HG03045 (cell line): ENCODE measurements around the gene RGS6.

Experiments
- ATAC-seq: cut with Tn5 transposase; IDR thresholded peaks from one replicate; pipeline ENCODE4 v1.9.1; 2021; ENCODE audit warnings: mild to moderate bottlenecking, moderate library complexity; ENCODE audit not compliant: unreplicated experiment

The RGS6 gene

DNA sequence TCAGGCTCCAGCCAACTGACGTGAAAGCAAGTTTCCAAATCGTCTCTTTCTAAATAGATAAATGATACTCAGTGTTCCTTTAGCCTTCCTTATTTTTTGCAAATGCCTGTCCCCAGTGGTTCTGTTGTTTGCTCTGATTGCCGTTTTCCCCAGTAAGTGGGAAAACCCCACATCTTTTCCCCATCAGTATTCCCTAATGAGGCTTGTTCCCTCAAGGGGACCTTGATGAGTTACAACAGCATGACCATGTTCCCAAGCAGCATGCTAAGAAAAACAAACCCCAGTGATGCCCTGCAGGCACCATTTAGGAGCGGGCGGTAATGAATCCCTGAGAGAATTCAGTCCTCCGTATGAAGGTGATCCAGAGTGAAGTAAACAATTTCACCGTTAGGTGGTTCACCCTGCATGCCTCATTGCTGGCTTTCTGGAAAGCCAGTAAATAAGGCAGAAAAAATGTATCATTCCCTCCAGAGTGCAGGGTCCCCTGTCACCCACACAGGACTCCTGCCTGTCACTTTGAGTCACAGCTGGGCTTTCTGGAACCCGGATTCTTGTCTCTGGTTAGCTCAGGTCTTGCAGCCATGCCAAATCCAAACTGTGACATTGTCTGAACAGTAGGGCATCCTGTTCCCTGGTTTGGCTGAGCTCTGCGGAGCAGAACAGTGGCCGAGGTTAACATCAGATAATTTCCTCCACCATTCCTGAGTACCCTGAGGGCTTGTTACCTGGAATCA lies 222.6 kb downstream of the RGS6 start:
- ATAC-seq, result no peak

DNA sequence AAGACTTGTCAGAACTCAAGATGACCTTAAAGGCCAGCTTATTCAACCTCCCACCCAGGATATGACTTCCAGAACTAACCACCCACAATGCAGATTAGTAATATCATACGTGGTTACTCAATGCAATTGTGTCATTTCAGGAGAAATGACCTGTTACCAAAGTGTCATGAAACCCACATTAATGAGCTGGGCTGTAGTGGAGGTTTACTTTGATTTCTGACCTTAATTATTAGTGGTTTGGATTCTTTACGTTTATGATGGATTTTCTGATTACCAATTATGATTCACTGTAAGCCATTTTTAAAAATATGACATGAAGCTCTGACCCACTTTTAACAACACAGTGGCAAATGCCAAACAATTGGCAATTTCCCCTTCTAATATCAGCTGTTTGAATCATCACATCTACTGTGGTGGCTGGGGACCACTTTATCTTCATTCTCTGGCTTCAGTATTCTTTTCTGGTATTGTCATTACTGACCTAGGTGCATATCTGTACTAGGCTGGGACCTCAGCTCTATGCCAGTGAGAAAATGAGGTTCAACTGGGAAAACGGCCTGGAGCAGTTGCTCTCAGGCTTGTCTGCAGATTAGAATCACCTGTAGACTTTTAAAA lies 223.3 kb downstream of the RGS6 start:
- no peak for ATAC-seq

DNA sequence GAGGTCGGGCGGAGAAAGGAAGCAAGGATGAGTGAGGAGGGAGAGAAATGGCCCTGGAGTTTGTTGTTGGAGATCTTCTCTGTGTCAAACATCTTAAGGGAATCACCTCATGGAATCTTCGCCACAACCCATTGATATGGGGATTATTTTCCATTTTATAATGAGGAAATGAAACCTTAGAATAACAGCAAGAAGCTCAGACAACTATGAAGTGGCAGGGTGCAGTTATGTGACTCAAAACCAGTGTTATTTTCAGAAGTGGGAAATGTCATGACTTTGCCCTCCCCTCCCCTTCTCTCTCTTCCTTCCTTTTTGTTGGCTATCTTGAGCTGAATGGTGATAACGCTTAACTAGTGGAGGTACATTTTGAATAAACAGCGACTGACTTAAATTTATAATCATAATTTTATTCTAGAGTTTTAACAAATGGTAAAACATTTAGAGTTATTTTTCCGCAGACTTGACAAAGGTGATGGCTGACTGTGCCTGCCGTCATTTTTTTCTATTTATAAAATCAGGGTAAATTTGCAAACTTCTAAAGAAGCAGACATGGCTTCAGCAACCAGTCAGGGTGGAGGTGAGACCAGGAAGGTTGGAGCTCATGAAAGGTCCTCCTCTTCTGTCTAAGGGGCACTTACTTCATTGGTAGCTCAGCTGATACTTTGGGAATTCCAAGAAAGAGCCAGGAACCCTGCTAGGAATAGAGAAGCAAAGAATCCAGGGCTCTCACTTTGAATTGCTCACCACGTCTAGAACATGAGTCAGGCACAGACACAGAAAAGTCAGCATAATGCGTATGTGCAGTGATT lies 232.4 kb downstream of the RGS6 start:
- ATAC-seq, result no peak

DNA sequence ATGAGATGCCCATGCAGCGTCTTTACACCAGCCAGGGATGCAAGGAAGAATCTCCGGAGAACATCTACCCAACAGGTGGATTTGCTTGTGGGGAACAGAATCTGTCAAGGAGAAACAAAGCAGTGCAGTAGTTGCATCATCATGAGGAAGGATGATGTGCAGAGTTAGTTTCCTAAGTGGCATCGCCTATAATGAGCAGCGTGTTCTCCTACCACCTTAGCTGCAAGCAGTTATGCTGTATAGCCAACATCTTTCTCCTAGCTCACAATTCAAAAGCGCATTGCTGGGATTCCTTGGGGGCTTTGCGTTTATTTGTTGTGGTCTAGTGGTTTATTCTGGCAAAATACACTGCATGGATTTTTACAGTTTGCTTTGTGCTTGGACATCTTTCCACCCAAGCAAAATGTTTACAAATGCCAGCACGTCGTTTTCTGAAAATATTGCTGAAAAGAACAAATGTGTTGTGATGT lies 233.0 kb downstream of the RGS6 start:
- no peak for ATAC-seq

DNA sequence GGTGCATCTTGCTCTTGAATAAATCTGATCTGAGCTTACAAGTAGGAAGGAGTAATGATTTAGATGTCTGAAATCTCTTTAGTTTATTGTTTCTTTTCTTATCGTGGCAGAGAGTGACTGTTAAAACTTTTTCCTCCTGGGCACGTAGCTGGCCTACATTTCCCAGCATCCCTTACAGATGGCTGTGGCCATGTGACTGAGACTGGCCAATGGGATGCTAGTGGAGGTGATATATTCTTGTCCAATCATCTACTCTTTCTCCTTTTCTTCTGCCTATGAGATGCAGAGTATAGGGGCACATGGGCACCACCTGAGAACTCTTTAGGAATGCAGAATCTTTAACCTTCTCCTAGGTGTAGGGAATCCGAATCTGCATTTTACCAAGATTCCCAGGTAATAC lies 237.3 kb downstream of the RGS6 start:
- ATAC-seq, result no peak

DNA sequence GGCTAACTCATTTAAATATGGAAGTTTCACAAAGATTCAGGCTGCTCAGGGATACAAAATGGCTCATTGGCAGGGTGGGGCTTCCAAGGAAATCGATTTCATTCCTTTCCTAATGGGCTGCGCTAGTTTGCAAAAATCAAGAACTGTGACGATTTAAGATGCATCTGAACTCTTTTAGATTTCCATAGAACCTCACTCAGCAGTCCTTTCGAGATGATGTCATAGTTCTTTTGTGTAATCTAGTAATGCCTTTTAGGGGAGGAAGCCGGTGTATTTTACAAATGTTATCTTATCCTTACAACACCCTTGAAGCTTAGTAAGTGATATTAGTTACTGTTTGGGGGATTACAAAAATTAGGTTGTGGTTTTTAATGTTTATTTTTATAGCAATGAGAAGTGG lies 239.8 kb downstream of the RGS6 start:
- no peak for ATAC-seq

DNA sequence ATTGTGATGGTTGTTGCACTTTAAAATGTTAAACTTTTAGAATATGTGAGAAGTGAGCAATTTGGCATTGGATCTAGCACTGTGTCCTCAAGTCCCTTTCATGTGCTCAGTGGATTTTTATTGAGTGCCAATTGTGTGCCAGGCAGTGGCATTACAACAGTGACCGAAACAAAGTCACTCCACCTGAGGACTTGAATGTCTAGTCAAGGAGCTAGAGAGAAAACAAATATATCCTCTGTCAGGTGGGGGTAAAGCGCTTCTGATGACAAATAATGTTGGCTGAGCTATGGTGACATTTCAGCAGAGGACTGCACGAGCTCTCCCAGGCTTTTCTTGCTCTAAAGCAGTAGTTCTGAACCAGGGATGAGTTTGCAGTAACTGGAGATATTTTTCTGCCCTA lies 240.4 kb downstream of the RGS6 start:
- no peak for ATAC-seq

DNA sequence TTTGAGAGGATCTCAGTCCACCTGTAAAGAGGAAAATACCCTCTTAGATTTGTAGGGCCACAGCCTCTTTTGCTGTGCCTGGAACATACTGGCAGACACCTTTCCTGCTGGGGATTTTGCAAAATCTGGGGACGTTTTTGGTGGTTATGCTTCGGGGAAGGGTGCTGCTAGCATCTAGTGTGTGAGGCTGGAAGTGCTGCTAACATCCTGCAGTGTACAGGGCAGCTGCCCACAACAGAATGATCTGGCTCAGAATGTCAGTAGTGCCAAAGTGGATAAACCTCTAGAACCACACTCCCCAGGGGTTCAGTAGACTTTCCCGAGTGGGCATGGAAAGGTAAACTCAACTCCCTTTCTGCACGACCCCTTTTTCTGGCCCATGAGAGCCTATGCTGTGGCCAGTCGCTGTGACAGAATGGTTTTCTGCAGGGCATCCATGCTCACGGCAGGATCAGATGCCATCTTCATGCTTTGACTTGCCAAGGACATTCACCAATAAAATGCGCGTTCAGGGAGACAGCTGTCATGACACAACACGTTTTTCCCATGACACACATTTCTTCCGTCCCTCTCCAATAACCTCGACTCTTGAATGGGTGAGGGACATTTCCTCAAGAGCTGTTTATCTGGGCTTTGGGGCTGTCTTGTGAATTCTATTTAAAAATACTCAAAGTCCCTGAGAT lies 240.9 kb downstream of the RGS6 start:
- ATAC-seq, result no peak

DNA sequence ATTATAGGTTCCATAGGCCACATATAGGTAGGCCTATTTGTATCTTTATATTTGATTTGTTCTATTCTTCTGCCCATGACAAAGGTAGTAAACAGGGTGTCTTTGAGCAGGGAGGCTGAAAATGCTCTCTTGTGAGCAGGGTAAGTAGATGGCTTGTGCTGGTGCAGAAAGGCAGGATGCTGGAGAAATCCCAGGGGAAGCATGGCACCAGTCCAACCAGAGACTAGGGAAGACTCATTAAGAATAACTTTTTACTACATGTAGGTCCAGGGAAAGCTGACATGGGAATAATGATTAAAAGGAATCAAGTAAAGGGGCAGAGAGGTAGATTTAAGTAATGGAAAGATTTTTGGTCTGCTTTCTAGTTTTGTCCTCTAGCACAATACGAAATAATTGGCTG lies 245.0 kb downstream of the RGS6 start:
- ATAC-seq, result no peak

DNA sequence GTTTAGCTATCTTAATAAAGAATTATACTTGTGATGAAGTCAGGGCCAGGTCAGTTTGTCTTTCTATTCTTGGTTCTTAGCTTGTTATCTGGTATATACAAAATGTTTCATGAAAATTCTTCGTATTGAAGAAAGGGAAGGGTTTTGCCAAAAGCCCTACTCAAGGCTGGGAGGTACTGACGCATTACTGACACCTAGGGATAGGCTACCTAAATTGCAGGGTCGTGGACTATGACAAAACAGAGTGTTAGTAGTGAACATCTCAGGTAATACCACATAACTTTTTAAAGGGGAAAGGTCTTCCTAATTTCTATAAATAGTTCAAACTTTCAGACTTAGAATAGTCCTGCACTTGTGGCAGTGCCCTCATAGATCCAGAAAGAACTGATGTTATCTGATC lies 246.3 kb downstream of the RGS6 start:
- ATAC-seq, result no peak

DNA sequence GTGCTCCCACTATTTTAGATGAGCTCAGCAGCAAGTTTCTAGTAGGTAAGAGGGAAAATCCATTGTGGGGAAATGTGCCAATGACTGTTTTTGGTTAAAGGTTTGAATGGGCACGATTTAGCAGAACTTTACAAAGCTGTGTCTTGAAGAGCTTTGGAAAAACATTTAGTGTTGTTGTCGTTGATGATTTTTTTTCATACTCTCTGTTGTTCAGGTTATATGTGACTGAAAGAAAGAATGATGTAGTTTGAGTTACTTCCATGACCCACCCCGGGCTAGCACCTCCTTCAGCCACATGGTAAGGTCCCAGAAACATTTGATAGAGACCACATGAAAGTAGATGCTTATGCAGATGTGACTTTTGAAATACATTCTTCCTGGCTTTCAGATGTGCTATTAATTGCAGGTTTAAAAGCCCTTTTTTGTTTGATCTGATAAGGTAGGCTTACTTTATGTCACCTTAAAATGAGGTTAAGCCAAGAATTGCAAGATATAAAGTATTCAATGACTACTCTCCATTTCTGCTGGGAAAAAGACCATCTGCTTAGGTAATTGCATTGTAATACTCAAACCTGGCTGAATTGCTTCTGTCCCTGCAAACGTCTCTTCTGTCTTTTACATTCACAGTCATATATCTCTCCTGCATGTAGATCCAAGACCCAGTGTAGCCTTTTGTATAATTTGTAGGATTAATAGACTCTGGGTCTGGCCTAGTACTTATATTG lies 250.6 kb downstream of the RGS6 start:
- ATAC-seq, result no peak

DNA sequence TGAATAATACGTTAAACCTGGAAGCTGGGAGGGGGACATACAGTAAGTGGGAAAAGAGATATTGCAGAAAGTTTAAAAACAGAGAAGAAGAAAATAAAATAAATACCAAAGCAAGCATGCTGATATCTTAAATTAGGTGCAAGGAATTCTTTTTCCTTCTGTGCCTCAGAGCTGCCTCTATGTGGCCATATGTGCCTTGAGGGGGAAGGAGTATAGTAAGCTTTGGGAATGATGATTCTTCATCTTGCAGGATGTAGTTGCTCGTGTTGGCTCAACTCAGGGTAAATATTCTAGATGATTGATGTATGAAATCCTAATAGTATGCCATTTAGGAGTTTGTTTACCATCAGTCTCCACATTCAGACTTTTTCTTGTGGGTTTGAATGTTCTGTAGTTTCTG lies 251.4 kb downstream of the RGS6 start:
- no peak for ATAC-seq

DNA sequence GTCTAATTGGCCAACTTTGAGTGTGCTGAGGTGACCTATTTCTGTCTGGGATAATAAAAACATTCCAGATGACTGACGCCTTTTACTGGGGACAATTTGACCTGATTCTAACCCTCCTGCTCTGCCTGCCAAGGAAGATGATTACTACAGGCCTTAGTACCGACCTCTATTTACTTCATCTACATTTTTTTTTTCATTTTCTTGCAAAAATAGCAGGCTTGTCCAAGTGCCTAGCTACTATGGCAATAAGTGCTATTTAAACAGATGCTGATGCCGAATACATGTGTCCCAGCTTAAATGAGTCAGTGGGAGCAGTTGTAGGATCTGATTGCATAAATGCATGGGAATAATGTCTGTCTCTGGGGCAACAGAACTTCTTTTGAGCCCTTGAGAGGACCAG lies 254.3 kb downstream of the RGS6 start:
- no peak for ATAC-seq

DNA sequence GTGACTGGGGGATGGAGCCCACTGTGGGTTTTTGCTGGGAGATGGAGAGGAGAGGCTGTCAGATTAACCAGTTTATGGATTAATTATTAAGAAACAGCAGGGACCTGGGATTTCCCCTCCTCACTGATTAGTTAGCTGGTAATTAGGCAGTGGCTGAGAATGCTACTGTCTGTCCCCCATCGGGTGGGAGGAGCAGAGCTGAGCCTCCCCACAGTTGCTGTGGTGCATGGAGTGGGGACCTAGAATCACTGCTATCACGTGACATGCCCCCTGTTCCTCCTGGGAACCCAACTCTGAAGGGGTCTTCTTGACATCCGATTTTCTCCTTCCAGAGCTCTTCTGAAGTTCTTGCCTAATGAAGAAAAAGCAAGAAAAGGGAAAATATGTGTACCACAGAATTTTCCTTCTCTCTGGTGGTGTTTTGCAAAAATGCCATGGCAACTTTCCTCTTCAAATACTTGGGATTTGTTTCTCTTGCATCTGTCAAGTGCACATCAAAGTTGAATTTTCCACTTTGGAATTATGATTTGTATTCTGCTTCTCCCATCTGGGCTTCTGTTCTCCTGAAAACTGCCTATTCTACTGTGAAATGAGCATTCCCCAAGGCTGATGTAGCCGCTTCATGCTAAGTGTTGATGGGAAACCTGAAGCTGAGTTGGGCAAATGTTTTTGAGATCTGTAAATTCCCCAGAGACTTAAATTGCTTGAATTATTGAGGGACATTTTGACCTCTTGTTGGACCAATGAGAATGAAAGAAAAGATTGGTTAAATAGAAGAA lies 264.2 kb downstream of the RGS6 start:
- ATAC-seq, result no peak

DNA sequence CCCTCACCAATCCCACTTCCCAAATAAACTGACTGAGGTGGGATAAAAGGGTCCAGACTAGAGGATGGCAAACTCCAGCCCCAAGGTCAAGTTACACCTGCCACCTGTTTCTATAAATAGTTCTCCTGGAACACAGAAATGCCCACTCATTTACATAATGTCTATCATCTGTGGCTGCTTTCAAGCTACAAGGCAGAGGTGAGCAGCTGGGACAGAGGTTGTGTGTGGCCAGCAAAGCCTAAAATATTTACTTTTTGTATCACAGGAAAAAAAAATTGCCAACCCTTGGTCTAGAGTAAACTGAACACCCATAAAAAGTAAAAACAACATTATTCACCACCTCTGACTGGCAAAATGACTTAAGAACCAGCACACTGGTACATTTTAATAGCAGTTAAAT lies 269.4 kb downstream of the RGS6 start:
- no peak for ATAC-seq

DNA sequence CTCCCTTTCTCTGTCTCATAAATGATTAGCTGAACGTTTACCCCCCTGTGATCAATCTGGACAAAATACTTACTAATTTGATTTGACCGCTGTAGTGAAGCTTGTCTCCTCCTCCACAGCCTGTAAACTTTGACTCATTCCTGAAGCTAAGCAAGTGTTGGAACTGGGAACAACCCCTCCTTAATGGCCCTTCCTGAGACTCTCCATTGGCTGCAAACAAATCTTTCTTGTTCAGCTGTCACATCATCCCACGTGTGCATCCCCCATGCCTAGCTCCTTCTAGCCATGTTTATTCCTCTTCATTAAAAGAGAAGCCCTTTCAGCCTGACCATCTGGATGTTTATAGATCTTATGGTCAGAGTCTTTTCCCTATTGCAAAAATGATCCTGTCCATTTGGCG lies 281.2 kb downstream of the RGS6 start:
- ATAC-seq, result no peak

DNA sequence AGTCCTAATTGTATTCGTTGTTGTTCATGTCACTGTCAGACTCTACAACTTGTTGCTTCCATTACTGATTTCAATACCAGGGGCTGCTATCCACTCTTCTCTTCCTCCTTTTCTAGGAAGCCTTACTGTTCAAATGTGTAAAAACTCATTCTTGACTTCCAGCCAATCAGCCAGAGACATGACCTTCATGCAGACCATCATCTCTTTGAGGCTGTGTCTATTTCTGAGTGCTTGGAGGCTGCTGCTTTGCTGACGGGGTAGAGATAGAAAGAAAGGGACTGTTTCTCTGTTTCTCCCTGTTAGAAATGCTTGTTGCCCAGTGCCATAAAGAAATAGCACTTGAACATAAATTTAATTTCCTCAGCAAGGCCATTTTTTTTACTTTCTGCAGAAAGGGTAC lies 282.9 kb downstream of the RGS6 start:
- no peak for ATAC-seq

DNA sequence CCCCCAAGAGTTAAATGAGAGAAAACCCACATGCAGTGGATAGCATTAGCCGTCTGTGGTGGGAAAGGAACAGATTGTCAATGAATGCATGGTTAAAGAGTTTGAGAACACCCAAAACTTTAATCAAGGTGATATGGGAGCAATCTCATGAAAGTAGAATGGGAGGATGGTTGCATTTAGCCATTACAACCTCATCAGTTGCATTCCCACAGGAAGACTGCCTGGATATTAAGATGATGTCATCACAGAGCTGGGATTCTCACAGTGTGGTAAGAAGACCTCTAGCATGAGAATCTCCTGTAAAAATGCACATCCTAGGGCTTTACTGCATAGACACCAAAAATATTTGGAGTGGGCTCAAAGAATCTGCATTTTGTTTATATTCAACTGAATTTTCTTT lies 284.9 kb downstream of the RGS6 start:
- ATAC-seq, result no peak

DNA sequence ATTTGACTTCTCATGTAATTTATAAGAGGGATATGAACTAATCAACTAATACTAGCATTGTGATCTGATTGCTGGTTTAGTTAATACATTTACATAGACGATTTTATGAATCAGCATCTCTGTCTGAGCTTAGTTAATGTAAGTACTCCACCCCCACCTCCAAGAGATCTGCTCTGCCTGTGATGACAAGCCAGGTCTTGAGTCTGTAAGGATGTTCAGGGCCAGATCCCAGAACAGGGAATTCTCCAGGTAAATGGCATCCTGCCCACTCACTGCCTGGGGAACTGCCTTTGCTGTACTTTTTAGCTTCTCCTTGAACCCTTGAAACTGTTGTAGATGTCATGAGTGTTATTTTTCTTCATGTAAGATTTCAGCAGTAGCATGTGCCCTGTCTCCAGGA lies 289.8 kb downstream of the RGS6 start:
- ATAC-seq, result no peak

DNA sequence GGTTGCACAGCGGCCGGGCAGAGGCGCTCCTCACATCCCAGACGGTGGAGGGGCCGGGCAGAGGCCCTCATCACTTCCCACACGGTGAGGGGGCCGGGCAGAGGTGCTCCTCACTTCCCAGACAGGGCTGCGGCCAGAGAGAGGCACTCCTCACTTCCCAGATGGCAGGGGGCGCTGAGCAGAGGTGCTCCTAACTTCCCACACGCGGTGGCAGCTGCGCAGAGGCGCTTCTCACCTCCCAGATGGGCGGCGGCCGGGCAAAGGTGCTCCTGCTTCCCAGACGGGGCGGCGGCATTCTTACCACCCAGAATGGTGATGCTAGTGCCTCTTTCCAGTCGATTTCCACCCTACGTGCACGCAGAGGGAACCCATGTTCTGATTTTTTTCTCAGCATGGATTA lies 304.4 kb downstream of the RGS6 start:
- ATAC-seq, result no peak
